Right atrium auricular region (tissue), 2 donors: ENCODE data around the gene C20orf96. TPM values are rescaled to one million over a fixed set of nuclear protein-coding genes. Genes with fewer than 3 reads are reported as not detected.
A peak's percentile ranks its signal among the peaks of the same experiment; 100 is the strongest.

Experiments
- DNase-seq: peaks from one replicate; pipeline ENCODE4 v3.0.0-alpha.2; 2019; ENCODE audit warnings: low spot score
- H3K27ac ChIP-seq, 2 donors: fragments of 200-600 bp; sonication (generic); 1 replicate in 1 of 2; 2 replicates in 1 of 2; pipeline ENCODE4 v1.5.1; 2016 to 2019
- H3K27me3 ChIP-seq, 2 donors: fragments of 200-600 bp; sonication (generic); one replicate each; pipeline versions ENCODE4 v1.5.1 to v1.6.0; 2017 to 2019
- H3K36me3 ChIP-seq: fragments of 200-600 bp; sonication (generic); one replicate; pipeline ENCODE4 v1.5.1; 2016
- H3K4me1 ChIP-seq, 2 donors: fragments of 200-600 bp; sonication (generic); one replicate each; pipeline versions ENCODE4 v1.5.1 to v1.6.0; 2017 to 2019
- H3K4me3 ChIP-seq, 2 donors: fragments of 200-600 bp; sonication (generic); 1 replicate in 1 of 2; 2 replicates in 1 of 2; pipeline ENCODE4 v1.5.1; 2017 to 2019; ENCODE audit warnings: mild to moderate bottlenecking in 1 of 2, moderate library complexity in 1 of 2
- H3K9me3 ChIP-seq, 2 donors: fragments of 200-600 bp; sonication (generic); one replicate each; pipeline ENCODE4 v1.5.1; 2019
- total RNA-seq, 2 donors: library from RNA; depleted of rRNA; stranded (reverse); fragments of >200 nt; gene quantifications; one replicate each; pipeline ENCODE4 v1.1.0, GENCODE V29; 2016
- TF ChIP-seq, protein P1 (sequence below), 2 donors: fragments of 200-600 bp; sonication (generic); IDR thresholded peaks; one replicate each; pipeline ENCODE4 v1.5.1; 2019; ENCODE audit warnings: antibody characterized with exemption in 2 of 2

The C20orf96 gene
- total RNA-seq, 2 donors from 2014 or later: 2.4 to 3.4 TPM

DNA sequence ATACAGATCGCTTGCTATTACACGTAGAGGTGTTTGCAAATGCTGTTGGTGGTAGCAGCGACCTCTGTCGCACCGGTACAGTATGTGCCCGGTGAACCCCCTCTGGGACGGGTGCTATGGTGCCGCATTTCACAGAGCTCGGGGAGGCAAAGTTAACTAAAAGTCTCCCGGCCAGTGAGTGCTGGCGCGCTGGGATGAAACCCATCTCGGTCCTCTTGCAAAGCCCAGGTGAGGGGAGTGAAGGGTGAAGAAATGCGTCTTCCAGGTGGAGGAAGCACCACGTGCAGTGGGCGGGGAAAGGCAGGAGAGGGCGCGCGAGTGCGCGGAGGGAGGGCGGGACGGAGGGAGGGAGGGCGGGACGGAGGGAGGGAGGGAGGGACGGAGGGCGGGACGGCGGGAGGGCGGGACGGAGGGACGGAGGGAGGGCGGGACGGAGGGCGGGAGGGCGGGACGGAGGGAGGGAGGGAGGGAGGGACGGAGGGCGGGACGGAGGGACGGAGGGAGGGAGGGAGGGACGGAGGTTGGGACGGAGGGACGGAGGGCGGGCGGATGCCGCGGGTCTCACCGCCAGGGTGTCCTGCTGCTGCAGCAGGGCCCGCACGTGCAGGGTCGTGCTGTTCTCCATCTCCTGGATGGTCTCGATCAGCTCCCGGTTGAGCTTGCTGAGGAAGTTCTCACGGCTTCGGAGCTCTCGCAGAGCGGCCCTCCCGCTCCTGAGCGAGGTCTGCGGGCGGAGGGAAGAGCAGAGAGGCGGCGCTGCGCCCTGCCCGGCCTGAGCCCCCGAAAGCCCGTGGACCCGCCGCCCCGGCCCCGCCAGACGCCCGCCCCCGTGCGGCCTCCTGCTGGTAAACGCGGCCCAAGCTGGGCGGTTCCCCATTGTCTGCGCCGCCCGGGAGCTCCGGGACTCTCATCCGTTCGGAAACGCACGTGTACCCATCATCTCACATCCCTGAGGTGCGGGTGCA lies 11.7 kb downstream of the C20orf96 start:
- no peak for DNase-seq
- no peak overlapping the region for H3K27ac ChIP-seq

DNA sequence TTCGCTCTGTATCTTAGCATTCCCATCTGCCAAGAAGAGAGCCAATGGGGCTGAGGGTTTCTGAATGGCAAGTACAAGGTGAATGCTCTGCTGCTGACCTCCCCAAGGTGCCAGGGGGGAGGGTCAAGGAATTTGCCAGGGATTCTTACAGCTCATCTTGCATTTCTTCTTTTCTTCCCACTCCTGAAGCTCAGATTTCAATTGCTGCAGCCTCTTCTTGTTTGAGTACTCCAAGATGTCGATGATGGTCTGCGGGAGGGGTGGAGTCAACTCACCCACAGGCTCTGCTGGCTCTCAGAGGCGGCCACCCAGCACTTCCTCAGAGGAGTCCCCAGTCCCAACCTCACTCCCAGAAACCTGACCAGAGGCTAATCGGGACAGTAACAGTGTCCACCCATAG lies 12.4 kb downstream of the C20orf96 start:
- DNase-seq: no peak
- Histone ChIP-seq H3K4me1 (no peaks in the 10 kb centered on the region), H3K36me3 (peaks cover 6% of the 10 kb centered on the region), H3K27ac (no peak overlapping the region), H3K27me3 (no peaks in the 10 kb centered on the region), H3K4me3 (no peak overlapping the region), H3K9me3 (no peaks in the 10 kb centered on the region)
- TF ChIP-seq, protein P1, sequence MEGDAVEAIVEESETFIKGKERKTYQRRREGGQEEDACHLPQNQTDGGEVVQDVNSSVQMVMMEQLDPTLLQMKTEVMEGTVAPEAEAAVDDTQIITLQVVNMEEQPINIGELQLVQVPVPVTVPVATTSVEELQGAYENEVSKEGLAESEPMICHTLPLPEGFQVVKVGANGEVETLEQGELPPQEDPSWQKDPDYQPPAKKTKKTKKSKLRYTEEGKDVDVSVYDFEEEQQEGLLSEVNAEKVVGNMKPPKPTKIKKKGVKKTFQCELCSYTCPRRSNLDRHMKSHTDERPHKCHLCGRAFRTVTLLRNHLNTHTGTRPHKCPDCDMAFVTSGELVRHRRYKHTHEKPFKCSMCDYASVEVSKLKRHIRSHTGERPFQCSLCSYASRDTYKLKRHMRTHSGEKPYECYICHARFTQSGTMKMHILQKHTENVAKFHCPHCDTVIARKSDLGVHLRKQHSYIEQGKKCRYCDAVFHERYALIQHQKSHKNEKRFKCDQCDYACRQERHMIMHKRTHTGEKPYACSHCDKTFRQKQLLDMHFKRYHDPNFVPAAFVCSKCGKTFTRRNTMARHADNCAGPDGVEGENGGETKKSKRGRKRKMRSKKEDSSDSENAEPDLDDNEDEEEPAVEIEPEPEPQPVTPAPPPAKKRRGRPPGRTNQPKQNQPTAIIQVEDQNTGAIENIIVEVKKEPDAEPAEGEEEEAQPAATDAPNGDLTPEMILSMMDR (IDR thresholded peaks at IDR 0.05): no peak

More for the DNA sequence above, 11.7 kb downstream of the C20orf96 start:
- no peaks in the 10 kb centered on the region for H3K4me1 ChIP-seq
- TF ChIP-seq, protein P1 (IDR thresholded peaks at IDR 0.05): no peak
- H3K27me3 ChIP-seq: no peaks in the 10 kb centered on the region
- H3K4me3 ChIP-seq: no peak overlapping the region
- peaks cover 6% of the 10 kb centered on the region for H3K36me3 ChIP-seq
- no peaks in the 10 kb centered on the region for H3K9me3 ChIP-seq

GRCh38 chr20:277496-277781 lies 13.1 kb downstream of the C20orf96 start:
- DNase-seq: no peak
- no peaks in the 10 kb centered on the region for H3K4me1 ChIP-seq
- no peak overlapping the region for H3K27ac ChIP-seq
- no peaks in the 10 kb centered on the region for H3K27me3 ChIP-seq
- TF ChIP-seq, protein P1 (IDR thresholded peaks at IDR 0.05): no peak
- H3K4me3 ChIP-seq: no peak overlapping the region
- H3K9me3 ChIP-seq: no peaks in the 10 kb centered on the region
- H3K36me3 ChIP-seq: peaks cover 6% of the 10 kb centered on the region

- H3K27me3 ChIP-seq: no peaks in the 10 kb centered on the region
- TF ChIP-seq, protein P1 (IDR thresholded peaks at IDR 0.05): no peak
- H3K36me3 ChIP-seq: peaks cover 6% of the 10 kb centered on the region
- H3K27ac ChIP-seq: no peak overlapping the region
- peak; percentile 30 for DNase-seq
- H3K9me3 ChIP-seq: no peaks in the 10 kb centered on the region
- H3K4me3 ChIP-seq: no peak overlapping the region
- no peaks in the 10 kb centered on the region for H3K4me1 ChIP-seq
Observed at GRCh38 chr20:276620-277495, 13.7 kb downstream of the C20orf96 start.

DNA sequence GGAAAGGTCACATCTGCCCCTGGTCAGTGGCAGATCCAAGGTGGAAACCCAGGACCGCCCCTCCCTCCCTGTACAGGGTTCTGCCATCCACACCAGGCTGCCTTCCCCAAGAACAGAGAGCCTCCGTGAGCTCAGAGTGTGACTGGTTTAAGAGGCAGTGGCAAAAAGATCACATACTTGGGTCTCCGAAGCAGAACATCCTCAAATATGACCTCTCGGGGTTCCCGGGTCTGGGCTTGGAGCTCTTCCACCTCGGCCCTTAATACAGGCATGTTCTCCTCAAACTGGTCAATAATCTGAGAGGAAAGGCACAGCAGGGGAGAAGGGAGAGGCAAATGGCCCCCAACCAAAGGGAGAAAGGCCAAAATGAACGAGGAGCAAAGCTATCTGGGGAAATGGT lies 14.8 kb downstream of the C20orf96 start:
- no peak overlapping the region for H3K4me3 ChIP-seq

More for the DNA sequence above, 14.8 kb downstream of the C20orf96 start:
- no peaks in the 10 kb centered on the region for H3K27me3 ChIP-seq
- no peaks in the 10 kb centered on the region for H3K9me3 ChIP-seq
- H3K27ac ChIP-seq: no peak overlapping the region
- TF ChIP-seq, protein P1 (IDR thresholded peaks at IDR 0.05): no peak
- H3K4me1 ChIP-seq: no peaks in the 10 kb centered on the region
- peaks cover 6% of the 10 kb centered on the region for H3K36me3 ChIP-seq
- peak; percentile 23 for DNase-seq
